ENCODE results near the gene GABBR2. TPM values are rescaled to one million over a fixed set of nuclear protein-coding genes. Genes with fewer than 3 reads are reported as not detected.

GABBR2 gene
- total RNA-seq, 6 experiments from 2014 or later: not detected

DNA sequence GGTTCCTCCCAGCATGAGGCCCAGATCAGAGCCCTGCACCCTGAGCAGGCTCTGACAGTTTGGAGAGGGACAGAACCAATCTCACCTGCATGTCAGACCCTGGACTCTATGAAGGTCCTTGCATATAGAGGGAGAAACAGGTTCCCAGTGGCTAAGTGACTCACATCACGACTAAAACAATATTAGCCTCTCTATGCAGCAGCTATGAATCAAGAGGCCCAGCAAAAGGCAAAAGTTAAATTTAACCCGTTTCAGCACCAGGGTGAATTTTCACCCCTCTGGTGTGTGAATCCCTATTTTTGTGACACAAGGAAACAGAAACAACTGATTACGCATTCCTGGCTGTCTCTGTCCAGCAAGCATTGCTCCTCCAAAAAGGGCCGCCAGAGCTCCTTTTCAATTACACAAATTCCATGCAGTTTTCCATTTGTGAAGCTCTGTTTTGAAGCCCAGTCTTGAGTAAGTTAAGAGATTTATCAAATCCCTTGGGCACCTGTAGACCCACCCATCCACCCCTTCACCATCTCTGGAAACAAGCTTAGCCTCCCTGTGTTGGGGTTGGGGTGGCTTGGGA is 136.6 kb downstream of the GABBR2 start:
- intact Hi-C loops (cut with DNase I): no loop called here
- Histone ChIP-seq H3K9me3 (no peaks in the 10 kb centered on the region), H3K27me3 (no peaks in the 10 kb centered on the region), H3K4me3 (no peak overlapping the region), H3K4me1 (no peaks in the 10 kb centered on the region), H3K27ac (no peak overlapping the region), H3K36me3 (no peaks in the 10 kb centered on the region)
- DNase-seq (no peak), ATAC-seq (no peak)
- 80% methylated on average over 4 of the region's 4 CpGs for WGBS (ENCODE audit: insufficient coverage, low coverage, low lambda C conversion rate, missing lambda C conversion rate)
- TF ChIP-seq, protein P1, sequence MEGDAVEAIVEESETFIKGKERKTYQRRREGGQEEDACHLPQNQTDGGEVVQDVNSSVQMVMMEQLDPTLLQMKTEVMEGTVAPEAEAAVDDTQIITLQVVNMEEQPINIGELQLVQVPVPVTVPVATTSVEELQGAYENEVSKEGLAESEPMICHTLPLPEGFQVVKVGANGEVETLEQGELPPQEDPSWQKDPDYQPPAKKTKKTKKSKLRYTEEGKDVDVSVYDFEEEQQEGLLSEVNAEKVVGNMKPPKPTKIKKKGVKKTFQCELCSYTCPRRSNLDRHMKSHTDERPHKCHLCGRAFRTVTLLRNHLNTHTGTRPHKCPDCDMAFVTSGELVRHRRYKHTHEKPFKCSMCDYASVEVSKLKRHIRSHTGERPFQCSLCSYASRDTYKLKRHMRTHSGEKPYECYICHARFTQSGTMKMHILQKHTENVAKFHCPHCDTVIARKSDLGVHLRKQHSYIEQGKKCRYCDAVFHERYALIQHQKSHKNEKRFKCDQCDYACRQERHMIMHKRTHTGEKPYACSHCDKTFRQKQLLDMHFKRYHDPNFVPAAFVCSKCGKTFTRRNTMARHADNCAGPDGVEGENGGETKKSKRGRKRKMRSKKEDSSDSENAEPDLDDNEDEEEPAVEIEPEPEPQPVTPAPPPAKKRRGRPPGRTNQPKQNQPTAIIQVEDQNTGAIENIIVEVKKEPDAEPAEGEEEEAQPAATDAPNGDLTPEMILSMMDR (IDR thresholded peaks at IDR 0.05): no peak
- TF ChIP-seq POLR2A (IDR thresholded peaks at IDR 0.05): no peak

DNA sequence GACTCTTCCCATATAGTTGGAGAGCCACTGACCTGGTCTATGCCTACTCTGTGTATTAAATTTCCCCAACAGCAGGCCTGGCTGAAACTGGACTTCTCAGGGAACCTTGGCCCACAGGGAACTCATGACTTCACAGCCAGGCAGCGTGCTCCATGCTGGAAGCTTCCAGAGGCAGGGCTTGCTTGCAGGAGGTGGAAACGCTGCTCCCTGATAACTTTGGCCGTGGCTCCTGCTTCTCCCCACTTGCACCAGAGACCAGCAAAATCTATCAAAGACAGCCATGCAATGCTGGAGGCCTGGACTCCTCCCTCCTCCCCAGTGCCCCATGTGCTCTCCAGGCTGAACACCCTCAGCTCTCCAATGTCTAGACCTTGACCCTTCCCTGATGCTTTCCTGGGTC is 137.1 kb downstream of the GABBR2 start:
- H3K27me3 ChIP-seq: no peaks in the 10 kb centered on the region
- H3K27ac ChIP-seq: no peak overlapping the region
- TF ChIP-seq, protein P1 (IDR thresholded peaks at IDR 0.05): no peak
- TF ChIP-seq POLR2A (IDR thresholded peaks at IDR 0.05): no peak
- H3K4me1 ChIP-seq: no peaks in the 10 kb centered on the region
- H3K4me3 ChIP-seq: no peak overlapping the region
- no CpG with 5 or more reads among the region's 3 CpGs for WGBS (ENCODE audit: insufficient coverage, low coverage, low lambda C conversion rate, missing lambda C conversion rate)
- DNase-seq: no peak
- no peak for ATAC-seq
- no peaks in the 10 kb centered on the region for H3K9me3 ChIP-seq
- H3K36me3 ChIP-seq: no peaks in the 10 kb centered on the region
- intact Hi-C loops (cut with DNase I): no loop called here

DNA sequence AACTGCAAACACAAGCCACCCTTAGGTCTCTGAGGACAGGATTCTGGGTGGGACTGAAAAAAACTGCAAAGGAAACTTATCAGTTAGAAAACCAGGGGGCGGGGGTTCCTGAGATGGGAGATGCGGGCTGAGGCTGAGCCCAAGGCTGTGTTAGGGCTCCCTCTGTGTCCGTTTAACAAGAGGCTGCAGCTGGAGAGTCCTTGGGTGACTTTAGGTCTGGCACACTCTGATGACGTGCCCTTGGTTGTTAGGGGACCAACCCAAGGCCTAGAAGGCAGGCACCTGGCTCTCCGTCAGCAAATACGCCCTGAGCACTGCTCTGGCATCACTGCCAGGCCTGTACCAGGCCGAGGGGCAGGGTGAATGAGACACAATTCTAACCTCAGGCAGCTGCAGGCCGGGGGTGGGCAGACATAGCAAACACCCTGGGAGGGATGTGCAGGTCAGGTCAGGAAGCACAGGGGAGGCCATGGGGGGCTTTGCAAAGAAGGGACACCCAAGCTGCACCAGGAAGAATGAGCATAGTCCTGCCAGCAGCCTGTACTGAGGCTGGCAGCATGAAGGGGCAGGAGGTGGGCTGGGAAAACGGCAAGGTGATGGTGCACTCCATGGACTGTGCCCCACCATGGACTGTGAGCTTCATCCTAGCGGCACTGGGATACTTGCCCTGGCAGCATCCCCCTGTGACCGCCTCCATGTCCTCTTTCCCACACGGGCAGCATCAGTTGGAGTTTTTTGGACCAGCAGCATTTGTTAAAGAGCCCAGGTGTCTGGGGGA is 137.9 kb downstream of the GABBR2 start:
- no peak overlapping the region for H3K4me3 ChIP-seq
- TF ChIP-seq POLR2A (IDR thresholded peaks at IDR 0.05): no peak
- TF ChIP-seq, protein P1 (IDR thresholded peaks at IDR 0.05): no peak
- H3K4me1 ChIP-seq: no peaks in the 10 kb centered on the region
- WGBS (ENCODE audit: insufficient coverage, low coverage, low lambda C conversion rate, missing lambda C conversion rate): 78% methylated on average over 5 of the region's 12 CpGs
- H3K9me3 ChIP-seq: no peaks in the 10 kb centered on the region
- no peaks in the 10 kb centered on the region for H3K27me3 ChIP-seq
- no peaks in the 10 kb centered on the region for H3K36me3 ChIP-seq
- no peak overlapping the region for H3K27ac ChIP-seq
- intact Hi-C loops (cut with DNase I): no loop called here
- no peak for ATAC-seq
- no peak for DNase-seq

DNA sequence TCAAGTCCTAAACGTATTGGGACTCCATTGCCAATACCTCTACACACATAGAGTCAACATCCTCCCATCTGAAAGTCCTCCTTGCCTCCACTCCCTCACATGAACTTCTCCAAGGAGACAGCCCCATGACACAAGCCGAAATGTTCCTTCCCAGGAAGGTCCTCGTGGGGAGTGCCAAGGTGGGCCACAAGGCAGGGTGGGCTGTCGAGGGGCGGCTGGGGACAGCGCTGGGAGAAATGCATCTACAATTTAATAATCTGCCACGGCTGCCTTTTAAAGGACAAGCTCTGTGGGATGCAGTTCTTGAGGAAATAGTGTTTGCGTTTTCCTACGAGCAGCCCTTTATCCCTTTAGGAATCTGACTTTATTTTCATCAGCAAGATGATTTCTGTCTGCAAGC is 138.7 kb downstream of the GABBR2 start:
- Histone ChIP-seq H3K27ac (no peak overlapping the region), H3K4me3 (no peak overlapping the region), H3K4me1 (no peaks in the 10 kb centered on the region), H3K27me3 (no peaks in the 10 kb centered on the region), H3K36me3 (no peaks in the 10 kb centered on the region), H3K9me3 (no peaks in the 10 kb centered on the region)
- DNase-seq (no peak), ATAC-seq (no peak)
- intact Hi-C loops (cut with DNase I): no loop called here
- WGBS (ENCODE audit: insufficient coverage, low coverage, low lambda C conversion rate, missing lambda C conversion rate): 80% methylated on average over 9 of the region's 9 CpGs
- TF ChIP-seq, protein P1 (IDR thresholded peaks at IDR 0.05): no peak
- TF ChIP-seq POLR2A (IDR thresholded peaks at IDR 0.05): no peak

Data from right lobe of liver (tissue), 6 donors.